Osteocyte (in vitro differentiated cells): ENCODE measurements around the gene MMS19. TPM values are rescaled to one million over a fixed set of nuclear protein-coding genes. Genes with fewer than 3 reads are reported as not detected.
"Not testable (repeated sequence)": the region's sequence is repeated elsewhere in the genome, so short reads cannot be mapped to it uniquely, and the experiment has no call there.

Source experiments
- DNase-seq: peaks from one replicate; pipeline ENCODE4 v3.0.0; 2021; ENCODE audit warnings: mixed read lengths; ENCODE audit not compliant: unreplicated experiment; ENCODE audit errors: extremely low spot score
- H3K27ac Mint-ChIP-seq: one replicate; pipeline ENCODE4 v1.8.0; 2021; ENCODE audit warnings: mild to moderate bottlenecking, mixed read lengths; ENCODE audit not compliant: unreplicated experiment
- H3K27me3 Mint-ChIP-seq: one replicate; pipeline ENCODE4 v1.8.0; 2021; ENCODE audit warnings: mixed read lengths; ENCODE audit not compliant: unreplicated experiment
- H3K36me3 Mint-ChIP-seq: one replicate; pipeline ENCODE4 v1.8.0; 2021; ENCODE audit warnings: mixed read lengths; ENCODE audit not compliant: unreplicated experiment
- H3K4me1 Mint-ChIP-seq: one replicate; pipeline ENCODE4 v1.8.0; 2021; ENCODE audit warnings: mixed read lengths; ENCODE audit not compliant: unreplicated experiment
- H3K4me3 Mint-ChIP-seq: one replicate; pipeline ENCODE4 v1.8.0; 2021; ENCODE audit warnings: mild to moderate bottlenecking, moderate library complexity, mixed read lengths; ENCODE audit not compliant: unreplicated experiment
- H3K9me3 Mint-ChIP-seq: one replicate; pipeline ENCODE4 v1.8.0; 2021; ENCODE audit warnings: mixed read lengths; ENCODE audit not compliant: unreplicated experiment
- CTCF ChIP-seq: fragments of 200-600 bp; sonication (generic); IDR thresholded peaks from 2 replicates; pipeline ENCODE4 v1.5.0; 2021; ENCODE audit warnings: antibody characterized with exemption, mild to moderate bottlenecking, moderate library complexity
- total RNA-seq: library from RNA; stranded (reverse); gene quantifications from 2 replicates; pipeline ENCODE4 v1.2.1, GENCODE V29; 2021

Gene MMS19
- total RNA-seq, 1 donor from 2014 or later = 71.1 TPM

- Mint-ChIP-seq H3K36me3 (peaks cover 40% of the 10 kb centered on the region), H3K27ac (no peak overlapping the region), H3K27me3 (no peaks in the 10 kb centered on the region), H3K4me3 (no peak overlapping the region), H3K4me1 (no peaks in the 10 kb centered on the region), H3K9me3 (no peaks in the 10 kb centered on the region)
- DNase-seq = no peak
- no peak for TF ChIP-seq CTCF
Observed at GRCh38 chr10:97474918-97475317, 23.3 kb downstream of the MMS19 start.

- not testable (repeated sequence) for H3K27ac Mint-ChIP-seq, H3K9me3 Mint-ChIP-seq, H3K4me3 Mint-ChIP-seq, DNase-seq, H3K4me1 Mint-ChIP-seq, H3K27me3 Mint-ChIP-seq
- H3K36me3 Mint-ChIP-seq = peaks cover 22% of the 10 kb centered on the region
Observed at GRCh38 chr10:97468781-97469180, 29.4 kb downstream of the MMS19 start.

GRCh38 chr10:97468162-97468561 lies 30.1 kb downstream of the MMS19 start:
- H3K27me3 Mint-ChIP-seq = no peaks in the 10 kb centered on the region
- no peak overlapping the region for H3K4me3 Mint-ChIP-seq
- DNase-seq = no peak
- H3K4me1 Mint-ChIP-seq = no peaks in the 10 kb centered on the region
- no peak for TF ChIP-seq CTCF
- H3K36me3 Mint-ChIP-seq = peaks cover 19% of the 10 kb centered on the region
- H3K27ac Mint-ChIP-seq = no peak overlapping the region
- H3K9me3 Mint-ChIP-seq = no peaks in the 10 kb centered on the region

GRCh38 chr10:97466755-97467154 lies 31.5 kb downstream of the MMS19 start:
- Mint-ChIP-seq H3K36me3 (peaks cover 14% of the 10 kb centered on the region), H3K9me3 (no peaks in the 10 kb centered on the region), H3K27ac (no peak overlapping the region), H3K27me3 (no peaks in the 10 kb centered on the region), H3K4me3 (no peak overlapping the region), H3K4me1 (no peaks in the 10 kb centered on the region)
- no peak for DNase-seq
- TF ChIP-seq CTCF = no peak

GRCh38 chr10:97465982-97466381 lies 32.2 kb downstream of the MMS19 start:
- Mint-ChIP-seq H3K4me3 (no peak overlapping the region), H3K9me3 (no peaks in the 10 kb centered on the region), H3K36me3 (peaks cover 17% of the 10 kb centered on the region), H3K27me3 (no peaks in the 10 kb centered on the region), H3K27ac (no peak overlapping the region), H3K4me1 (no peaks in the 10 kb centered on the region)
- TF ChIP-seq CTCF = no peak
- DNase-seq = no peak

GRCh38 chr10:97464226-97464625 lies 34.0 kb downstream of the MMS19 start:
- peaks cover 27% of the 10 kb centered on the region for H3K36me3 Mint-ChIP-seq
- TF ChIP-seq CTCF = no peak
- no peak for DNase-seq
- H3K27ac Mint-ChIP-seq = no peak overlapping the region
- no peaks in the 10 kb centered on the region for H3K4me1 Mint-ChIP-seq
- H3K9me3 Mint-ChIP-seq = no peaks in the 10 kb centered on the region
- no peaks in the 10 kb centered on the region for H3K27me3 Mint-ChIP-seq
- no peak overlapping the region for H3K4me3 Mint-ChIP-seq
